Measurements from ENCODE around the gene DNAJC1.
A peak's percentile ranks its signal among the peaks of the same experiment; 100 is the strongest.
"Not testable (repeated sequence)": the region's sequence is repeated elsewhere in the genome, so short reads cannot be mapped to it uniquely, and the experiment has no call there.

DNAJC1 gene

GRCh38 chr10:21830037-21830436 lies 173.5 kb downstream of the DNAJC1 start:
- DNase-seq (ENCODE audit: low read depth in 2 of 2), result no peak

GRCh38 chr10:21827308-21827707 lies 176.2 kb downstream of the DNAJC1 start:
- no peak for DNase-seq (ENCODE audit: low read depth in 2 of 2)

- DNase-seq (ENCODE audit: low read depth in 2 of 2), result no peak
Measured at GRCh38 chr10:21826725-21827124, 176.8 kb downstream of the DNAJC1 start.

GRCh38 chr10:21825345-21825744 lies 178.2 kb downstream of the DNAJC1 start:
- no peak for DNase-seq (ENCODE audit: low read depth in 2 of 2)

GRCh38 chr10:21824409-21824808 lies 179.1 kb downstream of the DNAJC1 start:
- DNase-seq (ENCODE audit: low read depth in 2 of 2), result no peak

- DNase-seq (ENCODE audit: low read depth in 2 of 2), result no peak
Measured at GRCh38 chr10:21823617-21824016, 179.9 kb downstream of the DNAJC1 start.

- not testable (repeated sequence) for DNase-seq (ENCODE audit: low read depth in 2 of 2)
Measured at GRCh38 chr10:21822273-21822672, 181.3 kb downstream of the DNAJC1 start.

GRCh38 chr10:21820952-21821351 lies 182.6 kb downstream of the DNAJC1 start:
- no peak for DNase-seq (ENCODE audit: low read depth in 2 of 2)

GRCh38 chr10:21818416-21818815 lies 185.1 kb downstream of the DNAJC1 start:
- not testable (repeated sequence) for DNase-seq (ENCODE audit: low read depth in 2 of 2)

- no peak for DNase-seq (ENCODE audit: low read depth in 2 of 2)
Measured at GRCh38 chr10:21814866-21815265, 188.7 kb downstream of the DNAJC1 start.

- no peak for DNase-seq (ENCODE audit: low read depth in 2 of 2)
Measured at GRCh38 chr10:21813946-21814345, 189.6 kb downstream of the DNAJC1 start.

- peak in 1 of 2 experiments; percentile 13 for DNase-seq (ENCODE audit: low read depth in 2 of 2)
Measured at GRCh38 chr10:21811245-21811585, 192.3 kb downstream of the DNAJC1 start.

- DNase-seq (ENCODE audit: low read depth in 2 of 2), result no peak
Measured at GRCh38 chr10:21810582-21811244, 192.8 kb downstream of the DNAJC1 start.

GRCh38 chr10:21808550-21808949 lies 195.0 kb downstream of the DNAJC1 start:
- no peak for DNase-seq (ENCODE audit: low read depth in 2 of 2)

- no peak for DNase-seq (ENCODE audit: low read depth in 2 of 2)
Measured at GRCh38 chr10:21807180-21807579, 196.3 kb downstream of the DNAJC1 start.

GRCh38 chr10:21803374-21803773 lies 200.2 kb downstream of the DNAJC1 start:
- DNase-seq (ENCODE audit: low read depth in 2 of 2), result no peak

- no peak for DNase-seq (ENCODE audit: low read depth in 2 of 2)
Measured at GRCh38 chr10:21801609-21802008, 201.9 kb downstream of the DNAJC1 start.

GRCh38 chr10:21797984-21798765 lies 205.4 kb downstream of the DNAJC1 start:
- DNase-seq (ENCODE audit: low read depth in 2 of 2), result no peak

- DNase-seq (ENCODE audit: low read depth in 2 of 2), result no peak
Measured at GRCh38 chr10:21797533-21797932, 206.0 kb downstream of the DNAJC1 start.

- DNase-seq (ENCODE audit: low read depth in 2 of 2), result no peak
Measured at GRCh38 chr10:21791276-21791675, 212.3 kb downstream of the DNAJC1 start.

GRCh38 chr10:21776883-21777282 lies 226.6 kb downstream of the DNAJC1 start:
- DNase-seq (ENCODE audit: low read depth in 2 of 2), result no peak

GRCh38 chr10:21771219-21771618 lies 232.3 kb downstream of the DNAJC1 start:
- no peak for DNase-seq (ENCODE audit: low read depth in 2 of 2)

- DNase-seq (ENCODE audit: low read depth in 2 of 2), result no peak
Measured at GRCh38 chr10:21769041-21769440, 234.5 kb downstream of the DNAJC1 start.
